ENCODE data around the gene ZNF668.

ZNF668 gene

GRCh38 chr16:31085873-31086628, 12.0 kb upstream of the ZNF668 start:
- H3K27me3 ChIP-seq (ENCODE audit: insufficient read depth, poor library complexity, severe bottlenecking), result no peaks in the 10 kb centered on the region
- no peak overlapping the region for H3K4me3 ChIP-seq (replicated peaks; ENCODE audit: insufficient read depth, low read length)
- H3K27ac ChIP-seq (replicated peaks), result no peak overlapping the region
- no peak for DNase-seq (ENCODE audit: low read depth in 1 of 2, low spot score in 1 of 2)
- TF ChIP-seq REST (IDR thresholded peaks at IDR 0.05; ENCODE audit: insufficient replicate concordance, low read depth), result no peak
- TF ChIP-seq GABPA (IDR thresholded peaks at IDR 0.05; ENCODE audit: low read depth), result no peak
- TF ChIP-seq SPI1 (IDR thresholded peaks at IDR 0.05; ENCODE audit: borderline replicate concordance, low read depth), result no peak
- TF ChIP-seq POLR2AphosphoS5 (IDR thresholded peaks at IDR 0.05; ENCODE audit: low read depth), result no peak
- TF ChIP-seq CTCF (IDR thresholded peaks at IDR 0.05; ENCODE audit: insufficient read depth, low read length), result no peak

- DNase-seq (ENCODE audit: low read depth in 1 of 2, low spot score in 1 of 2), result no peak
- H3K4me3 ChIP-seq (replicated peaks; ENCODE audit: insufficient read depth, low read length), result no peak overlapping the region
- no peak overlapping the region for H3K27ac ChIP-seq (replicated peaks)
- no peak for TF ChIP-seq GABPA (IDR thresholded peaks at IDR 0.05; ENCODE audit: low read depth)
- TF ChIP-seq REST (IDR thresholded peaks at IDR 0.05; ENCODE audit: insufficient replicate concordance, low read depth), result no peak
- no peaks in the 10 kb centered on the region for H3K27me3 ChIP-seq (ENCODE audit: insufficient read depth, poor library complexity, severe bottlenecking)
Observed at GRCh38 chr16:31085411-31085810, 11.4 kb upstream of the ZNF668 start.

- no peaks in the 10 kb centered on the region for H3K27me3 ChIP-seq (ENCODE audit: insufficient read depth, poor library complexity, severe bottlenecking)
- H3K4me3 ChIP-seq (replicated peaks; ENCODE audit: insufficient read depth, low read length), result no peak overlapping the region
- DNase-seq (ENCODE audit: low read depth in 1 of 2, low spot score in 1 of 2), result no peak
- H3K27ac ChIP-seq (replicated peaks), result no peak overlapping the region
- TF ChIP-seq SPI1 (IDR thresholded peaks at IDR 0.05; ENCODE audit: borderline replicate concordance, low read depth) (no peak), GABPA (IDR thresholded peaks at IDR 0.05; ENCODE audit: low read depth) (no peak), REST (IDR thresholded peaks at IDR 0.05; ENCODE audit: insufficient replicate concordance, low read depth) (no peak), POLR2AphosphoS5 (IDR thresholded peaks at IDR 0.05; ENCODE audit: low read depth) (no peak), CTCF (IDR thresholded peaks at IDR 0.05; ENCODE audit: insufficient read depth, low read length) (no peak)
Observed at GRCh38 chr16:31084584-31085302, 10.7 kb upstream of the ZNF668 start.

All from HL-60 (cell line).